SK-N-SH treated with all-trans-retinoic acid at 6 μM for 48 hours (cell line): ENCODE results near the gene ULK4.

ENCODE experiments used
- CSDC2 ChIP-seq: fragments of 250-450 bp; sonication (Bioruptor Pico); IDR thresholded peaks from 2 replicates; pipeline ENCODE4 v1.5.0; 2020; ENCODE audit warnings: mild to moderate bottlenecking, moderate library complexity
- GLIS3 ChIP-seq: fragments of 250-450 bp; sonication (Bioruptor Pico); IDR thresholded peaks from 2 replicates; pipeline ENCODE4 v1.5.0; 2020; ENCODE audit warnings: mild to moderate bottlenecking, moderate library complexity
- OSR1 ChIP-seq: fragments of 250-450 bp; sonication (Bioruptor Pico); IDR thresholded peaks from 2 replicates; pipeline ENCODE4 v1.8.0; 2022; ENCODE audit warnings: moderate library complexity, mild to moderate bottlenecking, inconsistent platforms
- ZNF565 ChIP-seq: fragments of 450-650 bp; formaldehyde crosslinking; conservative IDR thresholded peaks from 2 replicates; pipeline ENCODE4 v1.5.0; 2020; ENCODE audit warnings: low read depth, mild to moderate bottlenecking, moderate library complexity

DNA sequence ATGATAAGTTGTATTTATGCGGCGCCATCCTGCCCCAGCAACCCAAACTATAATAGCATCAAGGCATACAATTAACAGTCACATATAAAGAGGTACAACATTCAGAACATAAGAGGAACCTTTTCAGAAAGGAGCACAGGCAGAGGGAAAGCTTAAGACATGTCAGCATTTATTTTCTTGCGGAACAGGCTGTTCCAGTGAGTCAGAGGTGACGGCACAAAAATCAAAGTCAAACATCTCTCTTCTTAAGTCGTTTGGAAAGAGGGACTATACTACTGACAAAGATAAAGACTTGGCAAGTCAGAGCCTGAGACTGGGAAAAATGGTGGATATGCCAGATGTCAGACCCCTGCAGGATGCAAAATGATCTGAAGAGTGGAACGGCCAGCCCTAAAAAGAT is 634.2 kb downstream of the ULK4 start:
- no peak for TF ChIP-seq ZNF565 (CRISPR knock-in tag)
- TF ChIP-seq CSDC2: no peak
- TF ChIP-seq GLIS3 (CRISPR knock-in tag): no peak
- no peak for TF ChIP-seq OSR1 (CRISPR knock-in tag)
